GM19452 (cell line): Measurements from ENCODE around the gene GULP1.

Experiments
- ATAC-seq: cut with Tn5 transposase; IDR thresholded peaks from one replicate; pipeline ENCODE4 v1.9.1; 2021; ENCODE audit not compliant: unreplicated experiment

The GULP1 gene

DNA sequence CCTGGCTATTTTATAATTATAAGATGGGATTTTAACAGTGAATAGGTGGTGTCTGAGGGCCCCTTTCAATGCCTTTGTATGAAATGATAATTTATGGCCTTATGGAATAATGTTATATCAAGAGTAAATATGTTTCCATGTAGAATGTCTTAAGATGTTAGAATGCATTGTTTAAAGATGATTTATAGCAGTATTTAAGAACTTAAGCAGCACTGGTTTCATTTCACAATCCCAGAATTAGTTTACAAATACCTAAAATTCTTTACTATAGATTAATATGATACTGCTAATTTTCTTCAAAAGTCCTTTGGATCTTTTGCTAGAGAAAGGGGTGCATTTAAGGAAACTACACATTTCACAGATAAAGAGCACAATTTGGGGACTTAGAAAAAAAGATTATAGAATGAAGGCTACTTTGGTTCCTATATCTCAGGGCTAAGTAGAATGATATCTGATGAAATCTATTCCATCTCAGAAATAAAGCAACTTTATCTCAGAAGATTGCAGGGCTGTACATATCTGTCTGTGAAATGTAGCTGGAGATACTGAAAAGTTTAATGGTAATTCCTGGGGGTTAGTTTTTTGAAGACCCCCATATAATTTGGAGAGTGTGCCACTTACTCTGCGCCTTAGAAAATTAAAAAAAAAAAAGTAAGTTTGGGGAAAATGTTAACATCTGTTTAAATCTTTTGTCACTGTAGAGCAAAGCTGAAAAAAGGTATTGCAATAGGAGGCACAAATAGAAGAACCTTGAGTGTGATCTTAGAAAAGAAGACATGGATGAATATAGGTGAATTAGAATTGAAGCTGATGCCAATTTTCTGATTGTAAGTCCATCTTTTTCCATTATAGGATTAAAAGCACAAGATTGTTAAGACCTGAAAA lies 123.4 kb downstream of the GULP1 start:
- ATAC-seq: no peak

- ATAC-seq: no peak
These were observed 124.0 kb downstream of the GULP1 start for GRCh38 chr2:188415754-188416083.

DNA sequence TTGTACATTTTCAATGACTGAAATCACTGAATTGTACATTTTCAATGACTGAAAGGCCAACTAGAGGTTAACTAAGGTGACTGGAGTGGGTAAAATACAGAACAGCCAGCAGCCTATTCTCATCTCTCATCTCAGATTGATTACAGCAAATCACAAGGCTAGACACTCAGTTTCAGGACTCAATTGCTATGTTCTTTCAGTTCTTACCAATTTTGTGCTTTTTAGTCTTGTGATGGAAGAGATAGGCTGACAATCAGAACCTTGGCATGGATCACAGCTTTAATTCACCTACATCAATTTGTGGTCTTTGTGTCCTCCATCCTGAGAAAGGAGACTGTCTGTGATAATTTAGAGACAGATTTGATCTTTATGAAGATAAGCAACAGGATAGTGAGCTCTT lies 124.7 kb downstream of the GULP1 start:
- ATAC-seq: no peak

DNA sequence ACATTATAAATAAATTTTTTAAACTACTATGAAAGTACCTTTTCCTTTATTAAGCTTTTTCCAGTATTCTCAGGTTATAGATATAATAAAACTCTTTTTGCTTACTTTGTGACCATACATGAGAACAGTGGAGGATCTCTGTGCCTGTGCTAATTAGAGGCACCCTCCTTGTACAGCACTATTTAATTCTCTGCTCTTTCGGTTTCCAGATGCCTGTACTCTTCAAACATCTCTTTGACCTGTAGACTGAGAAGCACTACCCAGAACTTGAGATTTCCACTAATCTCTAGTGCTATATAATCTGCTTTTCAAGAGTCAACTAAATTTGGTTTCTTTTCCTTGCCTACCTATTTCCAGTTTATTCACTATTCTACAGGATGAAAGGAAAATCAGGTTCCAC lies 131.1 kb downstream of the GULP1 start:
- no peak for ATAC-seq

GRCh38 chr2:188425266-188425665 lies 133.6 kb downstream of the GULP1 start:
- ATAC-seq: no peak

GRCh38 chr2:188426121-188426520 lies 134.4 kb downstream of the GULP1 start:
- no peak for ATAC-seq

DNA sequence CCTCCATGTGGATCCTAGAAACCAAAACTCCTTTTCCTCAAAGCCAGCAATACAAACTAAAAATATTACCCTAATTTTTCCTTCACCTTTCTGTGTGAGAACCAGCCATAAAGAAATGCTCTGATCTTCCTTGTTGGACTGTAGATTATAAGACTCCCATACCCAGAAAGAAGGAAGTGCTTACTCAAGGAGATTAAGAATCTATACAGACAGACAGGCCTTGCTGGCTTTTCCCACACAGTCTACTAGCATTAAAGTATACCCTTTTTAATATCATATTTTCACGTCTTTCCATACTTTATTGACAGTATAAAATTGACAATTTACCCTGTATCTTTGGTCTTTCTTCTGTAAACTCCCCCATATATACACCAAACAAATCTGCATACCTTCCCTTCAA lies 139.0 kb downstream of the GULP1 start:
- no peak for ATAC-seq

DNA sequence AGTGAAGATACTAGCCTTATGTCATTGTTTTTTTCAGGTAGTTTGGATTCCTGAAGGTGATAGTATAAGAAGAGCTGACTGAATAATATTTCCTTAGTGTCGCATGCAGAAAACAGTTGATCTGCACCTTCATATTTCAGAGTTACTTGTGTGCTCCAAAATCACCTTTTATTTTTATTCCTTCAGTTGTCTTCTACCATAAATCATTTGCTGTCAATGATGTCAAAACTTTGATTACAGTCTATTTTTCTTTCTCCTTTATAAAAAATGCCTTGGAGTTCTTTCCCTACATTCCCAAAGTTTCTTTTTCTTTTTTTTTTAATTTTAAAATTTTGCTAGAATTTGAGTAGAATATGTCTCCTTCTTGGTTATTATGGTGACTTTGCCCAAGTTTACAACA lies 142.3 kb downstream of the GULP1 start:
- no peak for ATAC-seq

DNA sequence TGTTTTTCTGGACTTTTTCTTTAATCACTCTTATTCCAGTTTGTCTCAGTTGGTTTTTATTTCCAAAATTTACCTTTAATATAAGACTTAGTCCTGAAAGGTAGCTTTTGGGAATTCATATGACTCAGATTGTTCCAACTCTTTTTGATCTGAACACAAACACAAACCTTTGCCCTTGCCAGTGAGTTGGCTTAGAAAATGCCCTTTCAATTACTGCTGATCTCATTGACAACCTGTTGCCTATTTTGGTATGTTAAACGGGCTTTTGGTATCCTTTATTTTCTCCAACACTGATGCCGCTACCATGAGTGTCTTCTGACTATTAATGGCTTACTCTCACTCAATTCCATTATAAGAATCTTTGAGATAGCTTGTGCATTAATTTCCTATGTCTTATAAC lies 143.4 kb downstream of the GULP1 start:
- no peak for ATAC-seq

DNA sequence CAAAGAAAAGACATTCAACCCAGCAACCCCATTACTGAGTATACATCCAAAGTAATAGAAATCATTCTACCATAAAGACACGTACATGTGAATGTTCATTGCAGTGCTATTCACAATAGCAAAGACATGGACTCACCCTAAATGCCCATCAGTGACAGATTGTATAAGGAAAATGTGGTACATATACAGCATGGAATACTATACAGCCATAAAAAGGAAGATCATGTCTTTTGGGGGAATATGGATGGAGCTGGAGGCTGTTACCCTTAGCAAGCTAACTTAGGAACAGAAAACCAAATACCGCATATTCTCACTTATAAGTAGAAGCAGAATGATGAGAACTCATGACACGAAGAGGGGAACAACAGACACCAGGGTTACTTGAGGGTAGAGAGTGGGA lies 145.9 kb downstream of the GULP1 start:
- ATAC-seq: no peak

- ATAC-seq: no peak
These were observed 148.3 kb downstream of the GULP1 start for GRCh38 chr2:188439986-188440385.

- ATAC-seq: no peak
These were observed 149.2 kb downstream of the GULP1 start for GRCh38 chr2:188440849-188441248.

DNA sequence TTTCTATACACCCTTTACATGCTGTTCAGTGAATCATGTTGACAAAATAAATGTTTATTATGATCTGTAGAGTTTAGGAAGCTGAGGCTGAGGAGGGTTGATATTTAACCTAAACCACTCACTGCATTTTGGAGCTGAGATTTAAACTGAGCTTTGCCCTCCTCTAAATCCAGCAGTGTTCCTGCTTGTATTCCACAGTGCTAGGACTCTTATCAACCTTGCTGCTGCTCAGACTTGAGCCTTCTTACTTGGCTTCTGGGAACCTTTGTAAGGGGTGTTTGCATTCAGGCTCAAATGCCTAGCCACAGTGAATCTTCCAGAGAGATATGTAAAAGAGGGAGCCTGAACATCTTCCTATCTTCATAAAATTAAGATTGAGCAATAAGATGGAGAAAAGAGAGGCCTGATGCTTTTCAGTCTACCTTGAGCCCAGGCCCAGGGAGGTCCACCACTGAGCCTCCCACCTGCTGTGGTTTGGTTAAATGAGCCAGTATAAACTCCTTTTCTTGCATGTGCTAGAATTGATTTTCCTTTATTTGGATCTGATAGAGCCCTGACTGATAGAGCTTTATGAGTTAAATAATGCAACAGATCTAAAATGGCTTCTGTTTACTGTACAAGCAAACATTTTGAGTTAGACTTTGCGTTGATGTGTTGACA lies 149.7 kb downstream of the GULP1 start:
- no peak for ATAC-seq

GRCh38 chr2:188443207-188443606 lies 151.5 kb downstream of the GULP1 start:
- no peak for ATAC-seq

DNA sequence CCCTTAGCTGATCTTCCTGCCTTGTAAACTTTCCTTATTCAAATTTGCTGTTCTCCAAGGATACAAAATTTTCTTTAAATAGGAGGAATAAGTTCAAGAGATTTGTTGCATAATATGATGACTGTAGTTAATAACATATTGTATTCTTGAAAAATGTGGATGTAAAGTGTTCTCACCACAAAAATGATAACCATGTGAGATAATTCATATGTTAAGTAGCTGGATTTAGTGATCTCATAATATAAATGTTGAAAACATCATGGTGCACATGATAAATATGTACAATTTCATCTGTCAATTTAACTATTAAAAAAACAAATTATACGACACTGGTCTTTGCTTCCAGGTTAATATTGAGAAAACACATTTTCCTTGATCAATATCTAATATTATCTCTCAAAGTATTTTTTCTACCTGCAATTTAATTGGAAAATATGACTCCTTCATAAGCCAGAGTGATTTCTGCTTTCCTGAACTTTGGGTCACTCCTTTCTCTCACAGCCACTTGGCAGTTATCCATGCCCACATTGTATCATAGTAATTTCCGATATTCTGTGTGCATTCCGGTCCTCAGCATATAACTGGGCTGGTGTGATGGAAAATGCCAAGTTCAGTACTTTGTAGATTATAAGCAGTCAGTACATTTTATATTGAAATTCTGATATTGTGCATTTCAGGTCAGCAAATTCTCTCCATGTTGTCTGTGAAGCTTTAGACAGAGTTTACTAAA lies 152.6 kb downstream of the GULP1 start:
- ATAC-seq: no peak

DNA sequence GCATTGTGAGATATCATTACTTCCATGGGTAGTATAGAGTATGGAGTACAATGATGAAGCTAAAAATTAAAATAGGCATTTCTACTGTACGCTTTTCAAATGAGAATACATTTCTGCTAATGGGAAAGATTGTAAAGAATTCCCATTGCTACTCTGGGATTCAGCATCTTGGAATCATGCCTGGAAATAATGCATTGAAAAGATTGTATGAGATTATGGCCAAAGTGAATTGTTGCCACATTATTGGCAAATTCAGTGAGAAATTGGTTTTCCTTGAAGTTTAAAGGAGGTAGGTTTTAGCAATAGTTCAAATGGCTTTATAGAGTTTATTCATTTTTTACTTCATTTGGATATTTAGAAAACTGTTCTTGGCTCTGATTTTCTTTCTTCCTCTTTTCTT lies 157.9 kb downstream of the GULP1 start:
- ATAC-seq: no peak

GRCh38 chr2:188449971-188450370 lies 158.3 kb downstream of the GULP1 start:
- ATAC-seq: no peak

DNA sequence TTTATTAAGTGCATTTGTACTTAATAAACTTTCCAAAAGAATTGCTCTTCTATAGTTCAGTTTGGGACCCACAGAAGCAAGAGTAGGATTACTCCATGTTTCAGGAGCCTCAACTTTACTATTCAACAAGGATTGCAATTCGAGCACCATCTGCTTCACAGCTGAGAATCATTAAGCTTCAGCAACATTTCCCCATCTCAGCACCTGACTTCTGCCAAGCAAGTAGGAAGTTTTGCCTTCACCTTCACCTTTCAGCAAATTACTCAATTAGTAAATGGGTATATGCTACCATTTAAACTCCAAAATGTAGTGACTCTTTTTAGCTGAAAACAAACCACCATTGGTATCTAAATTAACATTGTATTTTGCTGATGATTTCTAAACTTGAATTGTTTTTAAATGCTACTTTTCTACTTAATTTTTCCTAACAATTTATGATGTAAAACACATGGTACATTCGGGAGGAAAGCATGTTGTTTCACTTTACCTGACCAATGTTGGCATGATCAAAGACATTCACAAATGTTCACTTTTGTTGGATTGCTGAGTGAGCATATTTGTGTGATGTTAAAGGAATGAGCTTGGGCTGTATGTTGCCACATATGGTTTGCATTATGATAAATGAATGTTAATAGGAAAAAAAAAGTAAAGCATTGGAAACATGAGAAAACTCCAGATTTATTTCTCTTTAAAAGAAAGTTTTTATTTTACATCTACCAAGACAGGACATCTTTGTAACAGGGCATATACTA lies 159.2 kb downstream of the GULP1 start:
- no peak for ATAC-seq

- no peak for ATAC-seq
These were observed 160.4 kb downstream of the GULP1 start for GRCh38 chr2:188452084-188452483.

DNA sequence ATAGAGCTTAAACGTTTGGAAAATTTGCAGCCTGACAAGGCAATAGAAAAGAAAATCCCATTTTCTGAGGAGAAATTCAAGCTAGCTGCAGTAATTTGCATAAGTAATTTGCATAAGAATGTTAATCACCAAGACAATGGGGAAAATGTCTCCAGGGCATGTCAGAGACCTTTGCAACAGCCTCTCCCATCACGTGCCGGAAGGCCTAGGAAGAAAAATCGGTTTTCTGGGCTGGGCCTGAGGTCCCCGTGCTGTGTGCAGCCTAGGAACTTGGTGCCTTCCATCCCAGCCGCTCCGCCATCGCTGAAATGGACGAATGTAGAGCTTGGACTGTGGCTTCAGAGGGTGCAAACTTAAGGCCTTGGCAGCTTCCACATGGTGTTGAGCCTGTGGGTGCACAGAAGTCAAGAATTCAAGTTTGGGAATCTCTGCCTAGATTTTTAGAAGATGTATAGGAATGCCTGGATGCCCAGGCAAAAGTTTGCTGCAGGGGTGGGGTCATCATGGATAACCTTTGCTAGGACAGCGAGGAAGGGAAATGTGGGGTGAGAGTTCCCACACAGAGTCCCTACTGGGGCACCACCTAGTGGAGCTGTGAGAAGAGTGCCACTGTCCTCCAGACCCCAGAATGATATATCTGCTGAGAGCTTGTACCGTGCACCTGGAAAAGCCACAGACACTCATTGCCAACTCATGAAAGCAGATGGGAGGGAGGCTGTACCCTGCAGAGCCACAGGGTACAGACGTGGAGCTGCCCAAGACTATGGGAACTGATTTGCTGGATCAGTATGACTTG lies 164.6 kb downstream of the GULP1 start:
- ATAC-seq: no peak
